ENCODE results near the gene TTC7B.

Gene TTC7B

GRCh38 chr14:90695997-90696660 lies 120.1 kb downstream of the TTC7B start:
- no peaks in the 10 kb centered on the region for H3K36me3 ChIP-seq (ENCODE audit: insufficient read depth)
- no peak overlapping the region for H3K4me3 ChIP-seq (IDR thresholded peaks at IDR 0.05; ENCODE audit: insufficient read depth, low read depth, low read length)
- no peak overlapping the region for H2AFZ ChIP-seq (ENCODE audit: low read depth)
- H3K79me2 ChIP-seq (ENCODE audit: insufficient read depth, low read depth) = no peaks in the 10 kb centered on the region
- no peaks in the 10 kb centered on the region for H4K20me1 ChIP-seq (ENCODE audit: insufficient read depth)
- TF ChIP-seq CTCF (conservative IDR thresholded peaks at IDR 0.05; ENCODE audit: low read depth, low read length) = no peak
- H3K4me2 ChIP-seq = no peak overlapping the region
- H3K27me3 ChIP-seq (ENCODE audit: insufficient read depth, low read depth) = no peaks in the 10 kb centered on the region
- no peaks in the 10 kb centered on the region for H3K4me1 ChIP-seq (ENCODE audit: low read depth, poor library complexity, severe bottlenecking)
- H3K9ac ChIP-seq = no peak overlapping the region
- no peak overlapping the region for H3K27ac ChIP-seq

GRCh38 chr14:90693413-90693812 lies 122.8 kb downstream of the TTC7B start:
- Histone ChIP-seq H3K4me1 (ENCODE audit: low read depth, poor library complexity, severe bottlenecking) (no peaks in the 10 kb centered on the region), H3K4me3 (IDR thresholded peaks at IDR 0.05; ENCODE audit: insufficient read depth, low read depth, low read length) (no peak overlapping the region), H4K20me1 (ENCODE audit: insufficient read depth) (no peaks in the 10 kb centered on the region), H3K27me3 (ENCODE audit: insufficient read depth, low read depth) (no peaks in the 10 kb centered on the region), H3K4me2 (no peak overlapping the region), H3K27ac (no peak overlapping the region), H3K36me3 (ENCODE audit: insufficient read depth) (no peaks in the 10 kb centered on the region), H3K9ac (no peak overlapping the region), H3K79me2 (ENCODE audit: insufficient read depth, low read depth) (no peaks in the 10 kb centered on the region), H2AFZ (ENCODE audit: low read depth) (no peak overlapping the region)
- no peak for TF ChIP-seq CTCF (conservative IDR thresholded peaks at IDR 0.05; ENCODE audit: low read depth, low read length)

- H3K4me3 ChIP-seq (IDR thresholded peaks at IDR 0.05; ENCODE audit: insufficient read depth, low read depth, low read length) = no peak overlapping the region
- H3K9ac ChIP-seq = no peak overlapping the region
- H3K4me2 ChIP-seq = no peak overlapping the region
- no peak overlapping the region for H3K27ac ChIP-seq
- no peaks in the 10 kb centered on the region for H3K27me3 ChIP-seq (ENCODE audit: insufficient read depth, low read depth)
- no peaks in the 10 kb centered on the region for H3K79me2 ChIP-seq (ENCODE audit: insufficient read depth, low read depth)
- no peak overlapping the region for H2AFZ ChIP-seq (ENCODE audit: low read depth)
- no peaks in the 10 kb centered on the region for H3K36me3 ChIP-seq (ENCODE audit: insufficient read depth)
- no peaks in the 10 kb centered on the region for H4K20me1 ChIP-seq (ENCODE audit: insufficient read depth)
- H3K4me1 ChIP-seq (ENCODE audit: low read depth, poor library complexity, severe bottlenecking) = no peaks in the 10 kb centered on the region
- TF ChIP-seq CTCF (conservative IDR thresholded peaks at IDR 0.05; ENCODE audit: low read depth, low read length) = no peak
Measured at GRCh38 chr14:90692826-90693225, 123.4 kb downstream of the TTC7B start.

- no peak overlapping the region for H3K4me3 ChIP-seq (IDR thresholded peaks at IDR 0.05; ENCODE audit: insufficient read depth, low read depth, low read length)
- no peak overlapping the region for H3K4me2 ChIP-seq
- H3K79me2 ChIP-seq (ENCODE audit: insufficient read depth, low read depth) = no peaks in the 10 kb centered on the region
- no peak overlapping the region for H3K9ac ChIP-seq
- no peak overlapping the region for H2AFZ ChIP-seq (ENCODE audit: low read depth)
- no peaks in the 10 kb centered on the region for H3K4me1 ChIP-seq (ENCODE audit: low read depth, poor library complexity, severe bottlenecking)
- H3K27ac ChIP-seq = no peak overlapping the region
- H3K36me3 ChIP-seq (ENCODE audit: insufficient read depth) = no peaks in the 10 kb centered on the region
- H3K27me3 ChIP-seq (ENCODE audit: insufficient read depth, low read depth) = no peaks in the 10 kb centered on the region
- H4K20me1 ChIP-seq (ENCODE audit: insufficient read depth) = no peaks in the 10 kb centered on the region
- no peak for TF ChIP-seq CTCF (conservative IDR thresholded peaks at IDR 0.05; ENCODE audit: low read depth, low read length)
Measured at GRCh38 chr14:90692061-90692460, 124.2 kb downstream of the TTC7B start.

All from KMS-11 (cell line).